Astrocyte (in vitro differentiated cells and primary cell): Measurements from ENCODE around the gene CCNF. TPM values are rescaled to one million over a fixed set of nuclear protein-coding genes. Genes with fewer than 3 reads are reported as not detected.

ENCODE experiments used
- DNase-seq: peaks from one replicate; pipeline ENCODE4 v3.0.0-alpha.2; 2010; ENCODE audit warnings: low read depth
- FAIRE-seq: peaks from 2 replicates; lab custom pipeline; 2011; peaks lifted over from hg19 to GRCh38; lab: Jason Lieb, UNC
- H2AFZ ChIP-seq: 2 replicates; pipeline ENCODE4 v1.6.0; 2012; ENCODE audit warnings: low read depth, low read length, inconsistent platforms
- H3K27ac ChIP-seq: 2 replicates; pipeline ENCODE4 v1.5.1; 2011; ENCODE audit warnings: low read depth, low read length, inconsistent platforms
- H3K27me3 ChIP-seq: 2 replicates; pipeline ENCODE4 v1.6.0; 2011; ENCODE audit warnings: low read length, inconsistent platforms; ENCODE audit not compliant: insufficient read depth
- H3K36me3 ChIP-seq: 2 replicates; pipeline ENCODE4 v1.5.1; 2011; ENCODE audit warnings: low read length, inconsistent platforms; ENCODE audit not compliant: insufficient read depth
- H3K4me1 ChIP-seq: 2 replicates; pipeline ENCODE4 v1.5.1; 2011; ENCODE audit warnings: low read length, inconsistent platforms; ENCODE audit not compliant: insufficient read depth
- H3K4me2 ChIP-seq: 2 replicates; pipeline ENCODE4 v1.6.0; 2012; ENCODE audit warnings: low read length, inconsistent platforms
- H3K4me3 ChIP-seq: 2 replicates; pipeline ENCODE4 v1.5.1; 2011; ENCODE audit warnings: low read depth, mild to moderate bottlenecking, low read length, inconsistent platforms; ENCODE audit not compliant: insufficient read depth
- H3K79me2 ChIP-seq: 2 replicates; pipeline ENCODE4 v1.6.0; 2012; ENCODE audit warnings: mild to moderate bottlenecking, low read length, inconsistent platforms; ENCODE audit not compliant: insufficient read depth
- H3K9ac ChIP-seq: 2 replicates; pipeline ENCODE4 v1.6.0; 2012; ENCODE audit warnings: mild to moderate bottlenecking, low read length, inconsistent platforms
- H3K9me3 ChIP-seq: 2 replicates; pipeline ENCODE4 v1.5.1; 2012; ENCODE audit warnings: low read depth, mild to moderate bottlenecking, low read length, inconsistent platforms; ENCODE audit not compliant: insufficient read depth
- H4K20me1 ChIP-seq: 2 replicates; pipeline ENCODE4 v1.6.0; 2012; ENCODE audit warnings: low read length, inconsistent platforms; ENCODE audit not compliant: insufficient read depth
- H3K27ac Mint-ChIP-seq: one replicate; pipeline ENCODE4 v1.8.0; 2021; ENCODE audit warnings: mild to moderate bottlenecking, mixed read lengths; ENCODE audit not compliant: unreplicated experiment
- H3K27me3 Mint-ChIP-seq: one replicate; pipeline ENCODE4 v1.8.0; 2021; ENCODE audit warnings: low read depth, mixed read lengths; ENCODE audit not compliant: unreplicated experiment
- H3K36me3 Mint-ChIP-seq: one replicate; pipeline ENCODE4 v1.8.0; 2021; ENCODE audit warnings: low read depth, mixed read lengths; ENCODE audit not compliant: unreplicated experiment
- H3K4me1 Mint-ChIP-seq: one replicate; pipeline ENCODE4 v1.8.0; 2021; ENCODE audit warnings: low read depth, mixed read lengths; ENCODE audit not compliant: unreplicated experiment
- H3K4me3 Mint-ChIP-seq: one replicate; pipeline ENCODE4 v1.8.0; 2021; ENCODE audit warnings: mild to moderate bottlenecking, moderate library complexity, mixed read lengths; ENCODE audit not compliant: unreplicated experiment
- H3K9me3 Mint-ChIP-seq: one replicate; pipeline ENCODE4 v1.8.0; 2021; ENCODE audit warnings: mild to moderate bottlenecking, mixed read lengths; ENCODE audit not compliant: unreplicated experiment
- CTCF ChIP-seq: IDR thresholded peaks from 2 replicates; pipeline ENCODE4 v1.5.1; 2011; ENCODE audit warnings: low read depth, mild to moderate bottlenecking, inconsistent platforms, low read length, moderate library complexity; ENCODE audit not compliant: insufficient read depth
- EZH2 ChIP-seq: IDR thresholded peaks from 2 replicates; pipeline ENCODE4 v1.6.1; 2012; ENCODE audit warnings: mild to moderate bottlenecking, low read length, inconsistent platforms; ENCODE audit not compliant: insufficient read depth
- total RNA-seq: library from RNA; stranded (reverse); gene quantifications from 2 replicates; pipeline ENCODE4 v1.2.1, GENCODE V29; 2021

CCNF gene
- total RNA-seq, 1 donor from 2014 or later = 6.4 TPM

GRCh38 chr16:2437032-2437790 lies 8.0 kb downstream of the CCNF start:
- Mint-ChIP-seq H3K9me3 (no peaks in the 10 kb centered on the region), H3K4me1 (no peaks in the 10 kb centered on the region), H3K4me3 (no peak overlapping the region), H3K27ac (no peak overlapping the region), H3K36me3 (peaks cover 21% of the 10 kb centered on the region), H3K27me3 (no peaks in the 10 kb centered on the region)
- no peak overlapping the region for H2AFZ ChIP-seq
- H3K9ac ChIP-seq = no peak overlapping the region
- TF ChIP-seq EZH2 (no peak), CTCF (no peak)
- no peaks in the 10 kb centered on the region for H3K9me3 ChIP-seq
- H3K36me3 ChIP-seq = peaks cover 12% of the 10 kb centered on the region
- peaks cover 11% of the 10 kb centered on the region for H4K20me1 ChIP-seq
- H3K27me3 ChIP-seq = no peaks in the 10 kb centered on the region
- no peak overlapping the region for H3K4me3 ChIP-seq
- peaks cover 22% of the 10 kb centered on the region for H3K79me2 ChIP-seq
- FAIRE-seq (no peak), DNase-seq (no peak)
- H3K27ac ChIP-seq = no peak overlapping the region
- no peak overlapping the region for H3K4me2 ChIP-seq
- no peaks in the 10 kb centered on the region for H3K4me1 ChIP-seq

GRCh38 chr16:2438121-2438520 lies 8.9 kb downstream of the CCNF start:
- FAIRE-seq = no peak
- H3K36me3 Mint-ChIP-seq = peaks cover 21% of the 10 kb centered on the region

More at GRCh38 chr16:2438121-2438520, 8.9 kb downstream of the CCNF start:
- Histone ChIP-seq H3K4me1 (no peaks in the 10 kb centered on the region), H2AFZ (no peak overlapping the region), H3K36me3 (peaks cover 6% of the 10 kb centered on the region), H3K9me3 (no peaks in the 10 kb centered on the region), H3K27me3 (no peaks in the 10 kb centered on the region), H3K27ac (no peak overlapping the region), H3K4me3 (no peak overlapping the region), H3K4me2 (no peak overlapping the region), H3K9ac (no peak overlapping the region), H4K20me1 (peaks cover 6% of the 10 kb centered on the region), H3K79me2 (peaks cover 13% of the 10 kb centered on the region)
- TF ChIP-seq CTCF (no peak), EZH2 (no peak)
- no peaks in the 10 kb centered on the region for H3K27me3 Mint-ChIP-seq
- DNase-seq = no peak
- no peak overlapping the region for H3K4me3 Mint-ChIP-seq
- H3K27ac Mint-ChIP-seq = no peak overlapping the region
- no peaks in the 10 kb centered on the region for H3K9me3 Mint-ChIP-seq
- no peaks in the 10 kb centered on the region for H3K4me1 Mint-ChIP-seq
